Measurements from ENCODE around the gene SHISA4.
"Not testable (repeated sequence)": the region's sequence is repeated elsewhere in the genome, so short reads cannot be mapped to it uniquely, and the experiment has no call there.

The SHISA4 gene, protein sequence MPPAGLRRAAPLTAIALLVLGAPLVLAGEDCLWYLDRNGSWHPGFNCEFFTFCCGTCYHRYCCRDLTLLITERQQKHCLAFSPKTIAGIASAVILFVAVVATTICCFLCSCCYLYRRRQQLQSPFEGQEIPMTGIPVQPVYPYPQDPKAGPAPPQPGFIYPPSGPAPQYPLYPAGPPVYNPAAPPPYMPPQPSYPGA

GRCh38 chr1:201888282-201889089 lies at the start of gene SHISA4:
SHISA4 (plus strand) TSS chr1:201888898; CDS start chr1:201888995, 97 bp downstream.
- peak; percentile 84 for DNase-seq

DNA sequence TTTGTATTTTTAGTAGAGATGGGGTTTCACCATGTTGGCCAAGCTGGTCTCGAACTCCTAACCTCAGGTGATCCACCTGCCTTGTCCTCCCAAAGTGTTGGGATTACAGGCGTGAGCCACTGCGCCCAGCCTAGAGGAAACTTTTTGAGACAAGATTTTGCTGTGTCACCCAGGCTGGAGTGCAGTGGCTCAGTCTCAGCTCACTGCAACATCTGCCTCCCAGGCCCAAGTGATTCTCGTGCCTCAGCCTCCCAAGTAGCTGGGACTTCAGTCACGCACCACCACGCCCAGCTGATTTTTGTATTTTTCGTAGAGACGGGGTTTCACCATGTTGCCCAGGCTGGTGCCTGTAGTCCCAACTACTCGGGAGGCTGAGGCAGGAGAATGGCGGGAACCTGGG lies 49.6 kb upstream of the SHISA4 start:
- DNase-seq: not testable (repeated sequence)

DNA sequence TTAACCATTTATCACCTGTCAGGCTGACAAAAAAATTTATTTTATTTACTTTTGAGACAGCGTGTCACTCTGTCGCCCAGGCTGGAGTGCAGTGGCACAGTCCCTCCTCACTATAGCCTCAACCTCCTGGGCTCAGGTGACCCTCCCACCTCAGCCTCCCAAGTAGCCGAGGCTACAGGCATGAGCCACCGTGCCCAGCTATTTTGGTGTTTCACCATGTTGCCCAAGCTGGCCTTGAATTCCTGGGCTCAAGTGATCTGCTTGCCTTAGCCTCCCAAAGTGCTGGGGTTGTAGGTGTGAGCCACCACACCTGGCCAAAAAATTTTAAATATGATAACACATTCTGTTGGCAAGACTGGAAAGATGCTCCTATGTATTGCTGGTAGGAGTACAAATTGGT lies 48.6 kb upstream of the SHISA4 start:
- DNase-seq: no peak

DNA sequence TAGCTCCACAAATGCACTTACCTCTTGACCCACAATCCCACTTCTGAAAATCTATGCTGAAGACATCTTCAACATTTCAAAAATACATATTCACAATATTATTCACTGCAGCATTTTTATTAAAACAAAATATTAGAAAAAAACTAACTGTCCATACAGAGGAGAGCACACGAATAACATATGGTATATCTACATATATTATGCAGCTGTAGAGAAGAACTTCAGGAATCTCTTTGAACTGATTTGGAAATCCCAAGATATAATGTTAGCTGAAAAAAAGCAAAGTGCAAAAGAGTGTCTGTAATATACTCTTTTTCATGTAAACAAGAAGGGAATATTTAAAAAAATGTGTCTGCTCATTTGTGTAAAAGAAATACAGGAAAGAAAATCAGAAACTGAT lies 48.2 kb upstream of the SHISA4 start:
- DNase-seq: no peak

DNA sequence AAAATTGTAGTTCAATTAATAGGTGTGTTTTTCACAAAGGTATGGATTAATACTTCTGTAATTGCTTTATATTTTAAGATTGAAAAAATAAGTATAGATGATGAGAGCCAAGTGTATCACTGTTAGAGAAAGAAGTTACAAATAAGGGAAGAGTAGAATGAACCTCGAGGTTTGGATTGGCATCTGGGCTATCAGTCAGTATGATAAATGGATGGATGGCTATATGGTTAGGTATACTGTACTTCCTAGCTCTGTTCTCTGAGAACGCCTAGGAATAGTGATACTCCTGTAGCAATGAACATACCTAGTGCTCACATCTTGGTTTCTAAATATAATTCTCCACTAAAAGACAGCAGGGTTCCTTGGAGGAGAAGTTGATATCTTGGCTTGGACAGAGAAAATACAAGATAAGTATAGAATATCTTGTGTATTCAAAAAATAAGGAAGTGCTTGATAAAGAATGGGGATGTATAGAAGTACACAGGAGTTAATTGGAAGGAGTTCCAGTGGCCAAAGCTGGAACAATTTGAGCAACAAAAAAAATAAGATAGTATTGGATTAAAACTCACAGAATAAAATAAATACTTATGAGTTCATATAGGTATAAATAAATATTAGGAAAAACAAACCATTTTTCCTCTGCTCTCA lies 47.3 kb upstream of the SHISA4 start:
- DNase-seq: no peak

DNA sequence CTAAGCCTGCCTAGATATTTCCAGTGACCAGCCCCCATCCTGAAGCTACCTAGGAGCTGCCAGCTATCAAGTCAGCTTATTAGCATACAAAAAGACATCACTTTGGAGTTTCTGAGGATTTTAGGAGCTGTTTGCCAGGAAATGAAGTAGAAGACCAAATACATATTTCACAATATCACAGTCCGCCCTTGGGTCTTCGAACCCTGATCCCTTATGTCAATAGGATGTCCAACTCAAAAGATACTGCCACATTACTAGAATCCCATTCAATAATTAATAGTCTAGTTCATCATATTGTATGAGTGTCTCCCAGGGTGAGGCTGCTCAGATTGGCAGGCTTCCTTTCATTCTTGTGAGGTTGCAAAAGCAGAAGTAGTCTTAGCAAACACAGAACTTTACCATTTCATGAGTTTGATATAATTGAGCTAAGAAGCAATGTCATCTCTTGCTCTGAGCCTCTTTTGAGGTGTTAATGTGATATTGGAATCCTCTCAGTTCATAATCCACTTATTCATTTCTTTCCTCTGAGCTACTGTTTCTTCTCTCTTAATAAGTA lies 46.1 kb upstream of the SHISA4 start:
- DNase-seq: no peak

GRCh38 chr1:201845331-201846083 lies 43.2 kb upstream of the SHISA4 start:
- no peak for DNase-seq

- DNase-seq: no peak
Observed at GRCh38 chr1:201847150-201847549, 41.5 kb upstream of the SHISA4 start.

- no peak for DNase-seq
Observed at GRCh38 chr1:201848230-201848629, 40.5 kb upstream of the SHISA4 start.

DNA sequence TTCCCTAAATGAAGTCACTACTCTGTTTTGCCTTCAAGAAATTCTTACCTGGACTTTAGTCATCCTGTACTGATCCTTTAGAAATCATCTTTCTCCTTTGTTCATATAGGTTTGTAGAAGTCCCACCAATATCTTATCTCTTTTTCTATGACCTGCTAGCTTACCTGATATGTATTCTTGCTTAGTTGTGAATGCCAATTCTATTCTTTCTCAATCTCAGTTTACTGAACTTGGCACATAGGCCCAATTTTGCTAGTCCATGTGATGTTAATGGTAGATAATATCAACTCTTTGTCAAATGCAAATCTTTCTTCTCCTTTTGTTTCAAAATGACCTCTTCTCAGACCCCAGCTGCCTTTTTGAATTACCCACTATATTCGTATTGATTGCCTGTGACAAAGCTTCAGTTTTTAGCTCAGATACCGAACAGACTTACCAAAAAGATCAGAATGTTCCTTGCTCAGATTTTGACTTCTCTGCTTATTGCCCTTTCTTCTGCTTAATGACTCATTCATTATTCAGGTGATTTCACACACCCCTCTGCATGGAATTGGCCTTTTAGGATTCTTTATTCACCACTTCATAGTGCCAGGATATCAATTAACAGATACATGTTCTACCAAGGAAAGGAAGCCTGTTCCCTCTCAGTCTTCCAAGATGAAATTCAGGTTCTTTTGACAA lies 39.2 kb upstream of the SHISA4 start:
- no peak for DNase-seq

DNA sequence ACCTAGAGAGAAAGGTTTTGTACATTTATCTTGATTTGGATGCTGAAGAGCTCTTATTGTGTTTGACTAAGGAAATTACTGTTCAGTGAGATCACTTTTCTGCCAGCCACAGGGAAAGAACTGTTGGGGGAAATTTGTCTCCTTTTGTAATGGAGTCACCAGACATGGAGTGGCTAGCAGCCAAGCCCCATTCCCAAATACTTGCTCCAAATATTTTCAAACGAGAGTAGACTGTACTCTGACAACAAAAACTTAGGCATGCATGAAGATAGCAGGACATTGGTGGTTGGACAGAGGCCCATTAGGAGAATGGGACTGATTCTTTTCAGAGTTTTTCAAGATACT lies 38.7 kb upstream of the SHISA4 start:
- no peak for DNase-seq

DNA sequence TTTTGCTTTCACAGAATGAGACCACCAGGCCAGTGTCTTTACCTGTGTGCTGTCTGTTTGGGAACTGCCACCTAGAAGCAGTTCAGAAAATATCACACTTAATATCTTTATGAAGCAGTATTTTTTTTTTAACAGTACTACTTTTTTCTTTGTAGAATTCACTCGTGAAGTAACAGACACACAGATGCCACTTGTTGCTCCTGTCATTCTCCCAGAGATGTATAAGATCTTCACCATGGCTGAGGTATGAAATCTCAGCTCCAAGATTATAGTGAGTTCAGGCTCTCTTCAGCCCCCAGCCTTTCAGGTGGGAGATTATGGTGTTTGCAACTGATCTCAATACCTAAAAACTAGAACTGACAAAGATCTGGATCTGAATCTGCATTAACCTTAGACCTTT lies 36.7 kb upstream of the SHISA4 start:
- DNase-seq: no peak

DNA sequence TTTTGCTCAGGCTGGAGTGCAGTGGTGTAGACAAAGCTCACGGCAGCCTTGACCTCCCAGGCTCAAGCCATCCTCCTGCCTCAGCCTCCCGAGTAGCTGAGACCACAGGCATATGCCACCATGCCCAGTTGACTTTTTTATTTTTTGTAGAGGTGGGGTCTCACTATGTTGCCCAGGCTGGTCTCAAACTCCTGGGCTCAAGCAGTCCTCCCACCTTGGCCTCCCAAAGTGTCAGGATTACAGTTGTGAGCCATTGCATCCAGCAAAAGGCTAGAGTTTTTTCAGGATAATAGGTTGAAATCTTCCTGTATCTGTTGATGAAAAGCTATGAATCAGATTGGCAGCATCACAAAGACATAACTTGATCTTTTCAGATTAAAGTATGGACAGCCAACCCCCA lies 32.0 kb upstream of the SHISA4 start:
- DNase-seq: not testable (repeated sequence)

- DNase-seq: no peak
Observed at GRCh38 chr1:201859424-201859823, 29.3 kb upstream of the SHISA4 start.

- no peak for DNase-seq
Observed at GRCh38 chr1:201861448-201861847, 27.2 kb upstream of the SHISA4 start.

DNA sequence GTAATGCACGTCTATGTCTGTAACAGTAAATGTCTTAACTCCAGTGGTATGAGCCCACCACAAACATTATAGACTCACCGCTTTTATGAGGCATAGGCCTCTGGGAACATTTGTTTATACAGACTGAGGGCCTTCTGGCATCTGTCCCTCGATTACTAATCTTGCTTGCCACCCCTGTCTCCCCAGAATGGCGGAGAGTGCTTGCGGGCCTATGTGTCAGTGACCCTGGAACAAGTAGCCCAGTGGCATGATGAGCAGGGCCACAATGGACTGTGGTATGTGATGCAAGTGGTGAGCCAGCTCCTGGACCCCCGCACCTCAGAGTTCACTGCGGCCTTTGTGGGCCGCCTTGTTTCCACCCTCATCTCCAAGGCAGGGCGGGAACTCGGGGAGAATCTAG lies 18.3 kb upstream of the SHISA4 start:
- no peak for DNase-seq

DNA sequence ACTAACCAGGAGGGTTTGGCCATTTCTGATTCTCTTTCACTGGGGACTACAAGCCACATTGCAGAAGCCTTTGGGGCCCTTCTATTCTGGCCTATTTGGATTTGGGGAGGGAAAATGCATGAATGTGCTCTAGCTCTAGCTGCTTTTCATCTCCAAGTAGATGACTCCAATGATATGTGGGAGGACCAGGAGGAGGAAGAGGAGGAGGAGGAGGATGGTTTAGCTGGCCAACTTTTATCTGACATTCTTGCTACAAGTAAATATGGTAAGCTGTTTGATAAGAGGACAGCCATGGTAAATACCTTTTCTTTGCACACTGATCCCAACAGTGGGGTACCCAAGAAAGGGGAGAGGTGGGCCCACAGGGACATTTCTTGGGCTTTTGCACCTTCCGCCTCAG lies 14.0 kb upstream of the SHISA4 start:
- no peak for DNase-seq

- no peak for DNase-seq
Observed at GRCh38 chr1:201876148-201876818, 12.4 kb upstream of the SHISA4 start.

DNA sequence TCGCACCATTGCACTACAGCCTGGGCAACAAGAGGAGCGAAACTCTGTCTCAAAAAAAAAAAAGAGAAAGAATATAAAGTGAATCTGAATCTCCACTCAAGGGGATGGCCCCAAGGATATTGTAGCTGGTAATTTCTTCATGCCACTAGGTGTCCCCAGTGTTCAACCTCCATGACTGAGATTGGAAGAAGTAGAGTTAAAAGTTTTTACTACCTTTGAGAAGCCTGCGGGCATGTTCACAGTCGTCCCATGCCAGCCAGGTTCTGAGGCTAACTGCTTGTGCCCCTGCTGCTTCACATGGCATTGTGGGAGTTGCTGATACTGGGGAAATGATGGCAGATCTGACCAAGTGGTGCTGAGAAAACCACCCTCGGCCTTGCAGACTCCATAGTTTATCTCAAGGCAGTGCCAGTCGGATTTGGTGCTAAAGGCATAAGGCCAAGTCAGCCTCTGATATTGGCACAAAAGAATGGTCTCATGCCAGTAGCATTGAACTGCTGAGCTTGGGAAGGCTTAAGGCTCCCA lies 10.8 kb upstream of the SHISA4 start:
- no peak for DNase-seq

- DNase-seq: no peak
Observed at GRCh38 chr1:201880928-201881571, 7.6 kb upstream of the SHISA4 start.

DNA sequence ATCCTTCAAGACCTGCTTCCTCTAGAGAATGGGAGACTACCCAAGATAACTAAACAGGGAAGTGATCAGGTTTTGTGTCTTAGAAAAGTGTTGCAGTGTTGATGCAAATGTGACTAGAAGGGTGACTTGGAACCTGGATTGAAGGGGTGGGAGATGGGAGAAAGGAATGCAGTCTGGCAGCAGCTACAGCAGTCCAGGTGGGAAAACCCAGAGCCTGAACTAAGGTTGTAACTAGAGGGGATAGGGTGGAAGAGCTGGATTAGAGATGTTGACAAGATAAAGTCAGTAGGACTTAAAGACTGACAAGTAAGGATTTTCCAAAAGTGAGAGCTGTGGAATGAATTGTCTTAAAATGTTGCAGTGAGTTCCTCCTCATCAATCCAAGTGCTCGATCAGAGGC lies 7.1 kb upstream of the SHISA4 start:
- DNase-seq: no peak
